Measurements from ENCODE around the gene CEACAM16. TPM values are rescaled to one million over a fixed set of nuclear protein-coding genes. Genes with fewer than 3 reads are reported as not detected.
A peak's percentile ranks its signal among the peaks of the same experiment; 100 is the strongest.

CEACAM16 gene
- total and polyA plus RNA-seq, 10 of the 15 experiments (the other 5 are each of a cell fraction or from before 2014, with no cell fraction given), result not detected

GRCh38 chr19:44725251-44725650, 26.3 kb downstream of the CEACAM16 start:
- intact Hi-C loops (cut with micrococcal nuclease; ENCODE audit: unreplicated experiment) (no loop called here), in situ Hi-C loops (cut with MboI) (no loop called here)
- CTCF ChIA-PET, result interaction anchor here (1.2 to 16.8 kb wide), 11 partner anchors 11 to 119 kb away, joined by 3 to 513 read pairs (median 34); partner anchors contain the start of gene BCL3
- no peak overlapping the region for H3K27ac ChIP-seq (ENCODE audit: control insufficient read depth, insufficient read depth)
- BruUV-seq (replicated peaks), result no TSS peak
- no peaks in the 10 kb centered on the region for H4K20me1 ChIP-seq (ENCODE audit: control insufficient read depth, insufficient read depth)
- no peak overlapping the region for H3K4me2 ChIP-seq (ENCODE audit: control insufficient read depth, insufficient read depth)
- no peak overlapping the region for H2AFZ ChIP-seq (ENCODE audit: control insufficient read depth, low read depth, low read length)
- FAIRE-seq (no peak), DNase-seq (ENCODE audit: low read depth, low spot score) (no peak), ATAC-seq (no peak)
- H3K36me3 ChIP-seq (ENCODE audit: control insufficient read depth in 2 of 2, insufficient read depth in 2 of 2, low read length in 1 of 2), result no peaks in the 10 kb centered on the region
- H3K9me3 ChIP-seq (replicated peaks; ENCODE audit: control insufficient read depth, insufficient read depth, low read length), result no peaks in the 10 kb centered on the region
- SMC1A ChIA-PET (ENCODE audit: uncharacterized antibody, unreplicated experiment), result interaction anchor here (1.1 to 8.7 kb wide), 7 partner anchors 7 to 58 kb away, joined by 3 to 328 read pairs (median 43); partner anchors contain the start of gene BCL3
- WGBS (ENCODE audit: insufficient coverage, insufficient replicate concordance, low lambda C conversion rate, missing lambda C conversion rate), result 58% methylated on average over 15 of the region's 18 CpGs
- POLR2A ChIA-PET, result interaction anchor here (1.0 to 3.8 kb wide), 7 partner anchors 11 to 45 kb away, joined by 3 to 32 read pairs (median 8); no protein-coding TSS in a partner anchor
- H3K79me2 ChIP-seq (ENCODE audit: control insufficient read depth, insufficient read depth, low read length), result no peaks in the 10 kb centered on the region
- no peak overlapping the region for H3K4me3 ChIP-seq
- peak; percentile 74 for TF ChIP-seq NR2F1 (conservative IDR thresholded peaks at IDR 0.05)
- peak; percentile 50; the same call in 1 of the 2 replicates for TF ChIP-seq IKZF1 (conservative IDR thresholded peaks at IDR 0.05)
- TF ChIP-seq PRDM15 (CRISPR knock-in tag; IDR thresholded peaks at IDR 0.05), result no peak
- peak; percentile 90 for TF ChIP-seq ZBTB33 (IDR thresholded peaks at IDR 0.05)
- peaks cover 50% of the 10 kb centered on the region for H3K4me1 ChIP-seq (ENCODE audit: control insufficient read depth, insufficient read depth, low read length)
- no peak overlapping the region for H3K9ac ChIP-seq (ENCODE audit: control insufficient read depth, insufficient read depth, low read length)
- no peaks in the 10 kb centered on the region for H3K27me3 ChIP-seq (replicated peaks in 1 of 2; ENCODE audit: control insufficient read depth in 2 of 2, insufficient read depth in 2 of 2, low read length in 1 of 2)
- RAD21 ChIA-PET (ENCODE audit: unreplicated experiment), result interaction anchor here (1.1 to 7.8 kb wide), 11 partner anchors 11 to 165 kb away, joined by 3 to 302 read pairs (median 42); partner anchors contain the start of genes BCL3, NECTIN2 and TOMM40

Measured in GM12878 (cell line).